ENCODE data around the gene MYOZ2.

The MYOZ2 gene

GRCh38 chr4:119162174-119162573 lies 26.5 kb downstream of the MYOZ2 start (continued):
- TF ChIP-seq ZNF549 (tag by site-specific recombination; IDR thresholded peaks at IDR 0.05) (no peak), PRDM2 (tag by site-specific recombination; IDR thresholded peaks at IDR 0.05; ENCODE audit: borderline replicate concordance) (no peak)

- CTCF ChIA-PET: no interaction called here
- no peaks in the 10 kb centered on the region for H3K36me3 ChIP-seq (ENCODE audit: control insufficient read depth in 2 of 2, insufficient read depth in 1 of 2, low read length in 2 of 2)
- H3K27ac ChIP-seq (ENCODE audit: extremely low read depth, low read depth, low read length): no peak overlapping the region
- no peaks in the 10 kb centered on the region for H3K4me1 ChIP-seq (ENCODE audit: control insufficient read depth, insufficient read depth, low read length)
- TF ChIP-seq SETDB1 (IDR thresholded peaks at IDR 0.05; ENCODE audit: insufficient read length, low read length) (no peak), ZSCAN16 (tag by site-specific recombination; IDR thresholded peaks at IDR 0.05) (no peak), KLF8 (tag by site-specific recombination; IDR thresholded peaks at IDR 0.05) (no peak), ZNF580 (tag by site-specific recombination; IDR thresholded peaks at IDR 0.05) (no peak), HOXD13 (CRISPR knock-in tag; IDR thresholded peaks at IDR 0.05; ENCODE audit: borderline replicate concordance) (no peak), ZNF501 (tag by site-specific recombination; IDR thresholded peaks at IDR 0.05) (no peak), ZNF155 (tag by site-specific recombination; IDR thresholded peaks at IDR 0.05) (no peak), ZNF133 (tag by site-specific recombination; IDR thresholded peaks at IDR 0.05) (no peak)
- H3K4me3 ChIP-seq (ENCODE audit: low read depth, low read length): no peak overlapping the region
- POLR2A ChIA-PET: no interaction called here
- no peaks in the 10 kb centered on the region for H3K9me3 ChIP-seq (ENCODE audit: control insufficient read depth, insufficient read depth, low read depth, low read length)
Measured at GRCh38 chr4:119165767-119166166, 30.1 kb downstream of the MYOZ2 start.

- TF ChIP-seq ZNF26 (tag by site-specific recombination; IDR thresholded peaks at IDR 0.05) (no peak), ZNF121 (tag by site-specific recombination; IDR thresholded peaks at IDR 0.05) (no peak), ZNF707 (tag by site-specific recombination; IDR thresholded peaks at IDR 0.05) (no peak), KLF9 (tag by site-specific recombination; IDR thresholded peaks at IDR 0.05; ENCODE audit: low read depth) (no peak), ZNF202 (tag by site-specific recombination; IDR thresholded peaks at IDR 0.05; ENCODE audit: borderline replicate concordance) (no peak), ZNF639 (tag by site-specific recombination; IDR thresholded peaks at IDR 0.05) (no peak)
- no peak overlapping the region for H3K4me3 ChIP-seq (ENCODE audit: low read depth, low read length)
- POLR2A ChIA-PET: no interaction called here
- no peaks in the 10 kb centered on the region for H3K4me1 ChIP-seq (ENCODE audit: control insufficient read depth, insufficient read depth, low read length)
- H3K36me3 ChIP-seq (ENCODE audit: control insufficient read depth in 2 of 2, insufficient read depth in 1 of 2, low read length in 2 of 2): no peaks in the 10 kb centered on the region
- CTCF ChIA-PET: no interaction called here
- H3K27ac ChIP-seq (ENCODE audit: extremely low read depth, low read depth, low read length): no peak overlapping the region
- no peaks in the 10 kb centered on the region for H3K9me3 ChIP-seq (ENCODE audit: control insufficient read depth, insufficient read depth, low read depth, low read length)
Measured at GRCh38 chr4:119170195-119170594, 34.6 kb downstream of the MYOZ2 start.
